ENCODE results near the gene ANKRD23.
A peak's percentile ranks its signal among the peaks of the same experiment; 100 is the strongest.

The ANKRD23 gene

DNA sequence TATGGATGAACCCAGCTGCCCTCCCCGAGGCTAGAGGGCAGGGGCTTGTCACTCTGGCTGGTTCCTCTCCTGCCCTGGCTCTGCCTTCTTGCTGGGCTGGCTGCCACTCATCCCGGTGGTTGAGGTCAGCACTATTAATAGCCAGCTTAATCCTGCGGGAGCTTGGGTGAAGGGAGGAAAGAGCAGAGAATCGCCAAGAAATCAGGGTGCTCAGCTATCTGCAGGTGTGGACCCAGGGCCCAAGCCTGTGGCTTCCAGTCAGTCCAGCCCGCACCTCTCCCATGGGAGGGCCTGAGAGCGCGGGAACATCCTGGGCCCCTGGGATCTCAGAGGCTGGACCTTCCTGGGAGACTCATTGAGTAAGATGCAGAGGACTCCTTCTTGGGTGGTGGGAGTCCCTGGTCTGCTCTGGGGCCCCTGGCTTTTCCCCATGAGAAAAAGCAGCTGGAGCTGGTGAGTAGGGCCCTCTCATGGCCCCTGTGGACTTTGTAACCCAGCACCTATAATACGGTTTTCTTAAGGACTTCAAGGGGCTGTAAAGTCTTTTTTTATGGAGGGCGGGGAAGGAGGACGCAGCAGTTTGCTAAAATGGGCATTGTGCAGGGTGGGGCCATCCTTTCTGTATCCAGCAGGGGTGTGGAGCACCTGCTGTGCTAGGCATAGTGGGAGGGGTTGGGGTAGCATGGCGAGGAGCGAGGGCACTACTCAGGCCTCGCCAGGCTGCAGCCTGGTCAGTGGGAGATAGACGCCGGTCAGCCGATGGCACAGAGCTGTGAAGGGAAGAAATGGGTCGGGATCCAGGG lies 55.2 kb downstream of the ANKRD23 start:
- 91% methylated on average over 12 to 17 of the region's 17 CpGs for WGBS, 2 experiments (ENCODE audit: insufficient coverage in 2 of 2)
- H3K4me3 ChIP-seq (ENCODE audit: extremely low read depth, insufficient read depth, low read length, poor library complexity, severe bottlenecking) = no peak overlapping the region
- H3K4me1 ChIP-seq (ENCODE audit: control insufficient read depth, insufficient read depth, low read length, poor library complexity, severe bottlenecking) = peaks cover 6% of the 10 kb centered on the region
- no peaks in the 10 kb centered on the region for H3K36me3 ChIP-seq (ENCODE audit: control insufficient read depth, insufficient read depth, low read length)
- H3K27ac ChIP-seq (ENCODE audit: low read depth, low read length, severe bottlenecking) = peak overlapping the region; percentile 41
- no peaks in the 10 kb centered on the region for H3K9me3 ChIP-seq (ENCODE audit: control insufficient read depth, low read length)
